ENCODE results near the gene RAB44. TPM values are rescaled to one million over a fixed set of nuclear protein-coding genes. Genes with fewer than 3 reads are reported as not detected.

The RAB44 gene
- polyA plus RNA-seq, 2 donors, result 0.21 to 0.37 TPM

- Histone ChIP-seq H3K27me3 (ENCODE audit: control insufficient read depth in 1 of 2, insufficient read depth in 2 of 2, low read length in 2 of 2) (no peaks in the 10 kb centered on the region), H3K9me3 (ENCODE audit: control insufficient read depth in 2 of 2, insufficient read depth in 1 of 2, low read depth in 1 of 2, low read length in 1 of 2) (no peaks in the 10 kb centered on the region), H3K36me3 (ENCODE audit: control insufficient read depth in 2 of 2, insufficient read depth in 2 of 2, low read length in 1 of 2) (no peaks in the 10 kb centered on the region), H3K4me1 (ENCODE audit: control insufficient read depth in 2 of 2, insufficient read depth in 2 of 2, low read length in 1 of 2) (peaks cover 0 to 4% of the 10 kb centered on the region in 2 donors), H3K27ac (ENCODE audit: low read depth in 2 of 2, low read length in 1 of 2) (no peak overlapping the region), H3K4me3 (ENCODE audit: low read depth in 1 of 2, low read length in 2 of 2) (no peak overlapping the region)
- 80 to 88% methylated on average over 6 of the region's 6 CpGs for WGBS, 2 donors
Observed at GRCh38 chr6:36698196-36698595, 570 bp downstream of the RAB44 start.

GRCh38 chr6:36698871-36699271 is 1.2 kb downstream of the RAB44 start:
- Histone ChIP-seq H3K27ac (ENCODE audit: low read depth in 2 of 2, low read length in 1 of 2) (no peak overlapping the region), H3K4me1 (ENCODE audit: control insufficient read depth in 2 of 2, insufficient read depth in 2 of 2, low read length in 1 of 2) (peaks cover 0 to 3% of the 10 kb centered on the region in 2 donors), H3K9me3 (ENCODE audit: control insufficient read depth in 2 of 2, insufficient read depth in 1 of 2, low read depth in 1 of 2, low read length in 1 of 2) (no peaks in the 10 kb centered on the region), H3K4me3 (ENCODE audit: low read depth in 1 of 2, low read length in 2 of 2) (no peak overlapping the region), H3K36me3 (ENCODE audit: control insufficient read depth in 2 of 2, insufficient read depth in 2 of 2, low read length in 1 of 2) (no peaks in the 10 kb centered on the region), H3K27me3 (ENCODE audit: control insufficient read depth in 1 of 2, insufficient read depth in 2 of 2, low read length in 2 of 2) (no peaks in the 10 kb centered on the region)
- whole genome bisulfite sequencing, 2 donors, result 78 to 87% methylated on average over 8 of the region's 8 CpGs

- no peaks in the 10 kb centered on the region for H3K9me3 ChIP-seq (ENCODE audit: control insufficient read depth in 2 of 2, insufficient read depth in 1 of 2, low read depth in 1 of 2, low read length in 1 of 2)
- H3K4me3 ChIP-seq (ENCODE audit: low read depth in 1 of 2, low read length in 2 of 2), result no peak overlapping the region
- no peak overlapping the region for H3K27ac ChIP-seq (ENCODE audit: low read depth in 2 of 2, low read length in 1 of 2)
- no peaks in the 10 kb centered on the region for H3K27me3 ChIP-seq (ENCODE audit: control insufficient read depth in 1 of 2, insufficient read depth in 2 of 2, low read length in 2 of 2)
- WGBS, 2 donors, result 67 to 84% methylated on average over 7 of the region's 7 CpGs
- peaks cover 0 to 3% of the 10 kb centered on the region in 2 donors for H3K4me1 ChIP-seq (ENCODE audit: control insufficient read depth in 2 of 2, insufficient read depth in 2 of 2, low read length in 1 of 2)
- H3K36me3 ChIP-seq (ENCODE audit: control insufficient read depth in 2 of 2, insufficient read depth in 2 of 2, low read length in 1 of 2), result no peaks in the 10 kb centered on the region
Observed at GRCh38 chr6:36699348-36699747, 1.7 kb downstream of the RAB44 start.

GRCh38 chr6:36700071-36700812 is 2.6 kb downstream of the RAB44 start:
- WGBS, 2 donors, result 88 to 89% methylated on average over 7 of the region's 7 CpGs
- Histone ChIP-seq H3K4me1 (ENCODE audit: control insufficient read depth in 2 of 2, insufficient read depth in 2 of 2, low read length in 1 of 2) (peaks cover 0 to 3% of the 10 kb centered on the region in 2 donors), H3K27me3 (ENCODE audit: control insufficient read depth in 1 of 2, insufficient read depth in 2 of 2, low read length in 2 of 2) (no peaks in the 10 kb centered on the region), H3K4me3 (ENCODE audit: low read depth in 1 of 2, low read length in 2 of 2) (no peak overlapping the region), H3K36me3 (ENCODE audit: control insufficient read depth in 2 of 2, insufficient read depth in 2 of 2, low read length in 1 of 2) (no peaks in the 10 kb centered on the region), H3K9me3 (ENCODE audit: control insufficient read depth in 2 of 2, insufficient read depth in 1 of 2, low read depth in 1 of 2, low read length in 1 of 2) (no peaks in the 10 kb centered on the region), H3K27ac (ENCODE audit: low read depth in 2 of 2, low read length in 1 of 2) (no peak overlapping the region)

GRCh38 chr6:36700831-36701230 is 3.2 kb downstream of the RAB44 start:
- Histone ChIP-seq H3K4me1 (ENCODE audit: control insufficient read depth in 2 of 2, insufficient read depth in 2 of 2, low read length in 1 of 2) (peaks cover 0 to 3% of the 10 kb centered on the region in 2 donors), H3K36me3 (ENCODE audit: control insufficient read depth in 2 of 2, insufficient read depth in 2 of 2, low read length in 1 of 2) (no peaks in the 10 kb centered on the region), H3K27me3 (ENCODE audit: control insufficient read depth in 1 of 2, insufficient read depth in 2 of 2, low read length in 2 of 2) (no peaks in the 10 kb centered on the region)

GRCh38 chr6:36701401-36701991 is 3.9 kb downstream of the RAB44 start:
- 63 to 73% methylated on average over 3 of the region's 3 CpGs for WGBS, 2 donors
- peaks cover 0 to 3% of the 10 kb centered on the region in 2 donors for H3K4me1 ChIP-seq (ENCODE audit: control insufficient read depth in 2 of 2, insufficient read depth in 2 of 2, low read length in 1 of 2)

More at GRCh38 chr6:36700831-36701230, 3.2 kb downstream of the RAB44 start:
- H3K9me3 ChIP-seq (ENCODE audit: control insufficient read depth in 2 of 2, insufficient read depth in 1 of 2, low read depth in 1 of 2, low read length in 1 of 2), result no peaks in the 10 kb centered on the region
- H3K27ac ChIP-seq (ENCODE audit: low read depth in 2 of 2, low read length in 1 of 2), result no peak overlapping the region
- H3K4me3 ChIP-seq (ENCODE audit: low read depth in 1 of 2, low read length in 2 of 2), result no peak overlapping the region
- 84 to 85% methylated on average over 3 of the region's 3 CpGs for WGBS, 2 donors

GRCh38 chr6:36702656-36703055 is 5.0 kb downstream of the RAB44 start:
- Histone ChIP-seq H3K9me3 (ENCODE audit: control insufficient read depth in 2 of 2, insufficient read depth in 1 of 2, low read depth in 1 of 2, low read length in 1 of 2) (no peaks in the 10 kb centered on the region), H3K27me3 (ENCODE audit: control insufficient read depth in 1 of 2, insufficient read depth in 2 of 2, low read length in 2 of 2) (no peaks in the 10 kb centered on the region), H3K4me3 (ENCODE audit: low read depth in 1 of 2, low read length in 2 of 2) (no peak overlapping the region), H3K36me3 (ENCODE audit: control insufficient read depth in 2 of 2, insufficient read depth in 2 of 2, low read length in 1 of 2) (no peaks in the 10 kb centered on the region), H3K4me1 (ENCODE audit: control insufficient read depth in 2 of 2, insufficient read depth in 2 of 2, low read length in 1 of 2) (peaks cover 0 to 3% of the 10 kb centered on the region in 2 donors), H3K27ac (ENCODE audit: low read depth in 2 of 2, low read length in 1 of 2) (no peak overlapping the region)
- 93 to 97% methylated on average over 3 of the region's 3 CpGs for WGBS, 2 donors

More at GRCh38 chr6:36701401-36701991, 3.9 kb downstream of the RAB44 start:
- Histone ChIP-seq H3K9me3 (ENCODE audit: control insufficient read depth in 2 of 2, insufficient read depth in 1 of 2, low read depth in 1 of 2, low read length in 1 of 2) (no peaks in the 10 kb centered on the region), H3K27me3 (ENCODE audit: control insufficient read depth in 1 of 2, insufficient read depth in 2 of 2, low read length in 2 of 2) (no peaks in the 10 kb centered on the region), H3K27ac (ENCODE audit: low read depth in 2 of 2, low read length in 1 of 2) (no peak overlapping the region), H3K4me3 (ENCODE audit: low read depth in 1 of 2, low read length in 2 of 2) (no peak overlapping the region), H3K36me3 (ENCODE audit: control insufficient read depth in 2 of 2, insufficient read depth in 2 of 2, low read length in 1 of 2) (no peaks in the 10 kb centered on the region)

GRCh38 chr6:36703081-36703606 is 5.5 kb downstream of the RAB44 start:
- H3K4me3 ChIP-seq (ENCODE audit: low read depth in 1 of 2, low read length in 2 of 2), result no peak overlapping the region
- peaks cover 0 to 3% of the 10 kb centered on the region in 2 donors for H3K4me1 ChIP-seq (ENCODE audit: control insufficient read depth in 2 of 2, insufficient read depth in 2 of 2, low read length in 1 of 2)
- H3K36me3 ChIP-seq (ENCODE audit: control insufficient read depth in 2 of 2, insufficient read depth in 2 of 2, low read length in 1 of 2), result no peaks in the 10 kb centered on the region
- no peak overlapping the region for H3K27ac ChIP-seq (ENCODE audit: low read depth in 2 of 2, low read length in 1 of 2)
- no peaks in the 10 kb centered on the region for H3K9me3 ChIP-seq (ENCODE audit: control insufficient read depth in 2 of 2, insufficient read depth in 1 of 2, low read depth in 1 of 2, low read length in 1 of 2)
- WGBS, 2 donors, result 89 to 91% methylated on average over 5 of the region's 5 CpGs
- H3K27me3 ChIP-seq (ENCODE audit: control insufficient read depth in 1 of 2, insufficient read depth in 2 of 2, low read length in 2 of 2), result no peaks in the 10 kb centered on the region

- no peaks in the 10 kb centered on the region for H3K9me3 ChIP-seq (ENCODE audit: control insufficient read depth in 2 of 2, insufficient read depth in 1 of 2, low read depth in 1 of 2, low read length in 1 of 2)
- peaks cover 0 to 3% of the 10 kb centered on the region in 2 donors for H3K4me1 ChIP-seq (ENCODE audit: control insufficient read depth in 2 of 2, insufficient read depth in 2 of 2, low read length in 1 of 2)
- no peak overlapping the region for H3K4me3 ChIP-seq (ENCODE audit: low read depth in 1 of 2, low read length in 2 of 2)
- no peaks in the 10 kb centered on the region for H3K36me3 ChIP-seq (ENCODE audit: control insufficient read depth in 2 of 2, insufficient read depth in 2 of 2, low read length in 1 of 2)
- no peaks in the 10 kb centered on the region for H3K27me3 ChIP-seq (ENCODE audit: control insufficient read depth in 1 of 2, insufficient read depth in 2 of 2, low read length in 2 of 2)
- no peak overlapping the region for H3K27ac ChIP-seq (ENCODE audit: low read depth in 2 of 2, low read length in 1 of 2)
- 92 to 95% methylated on average over 18 of the region's 18 CpGs for WGBS, 2 donors
Observed at GRCh38 chr6:36703982-36704381, 6.4 kb downstream of the RAB44 start.
